HG02588 (cell line): ENCODE data around the gene ERCC6L2.

Source experiments
- ATAC-seq: cut with Tn5 transposase; IDR thresholded peaks from one replicate; pipeline ENCODE4 v1.9.1; 2021; ENCODE audit warnings: mild to moderate bottlenecking, moderate library complexity; ENCODE audit not compliant: unreplicated experiment

ERCC6L2 gene

DNA sequence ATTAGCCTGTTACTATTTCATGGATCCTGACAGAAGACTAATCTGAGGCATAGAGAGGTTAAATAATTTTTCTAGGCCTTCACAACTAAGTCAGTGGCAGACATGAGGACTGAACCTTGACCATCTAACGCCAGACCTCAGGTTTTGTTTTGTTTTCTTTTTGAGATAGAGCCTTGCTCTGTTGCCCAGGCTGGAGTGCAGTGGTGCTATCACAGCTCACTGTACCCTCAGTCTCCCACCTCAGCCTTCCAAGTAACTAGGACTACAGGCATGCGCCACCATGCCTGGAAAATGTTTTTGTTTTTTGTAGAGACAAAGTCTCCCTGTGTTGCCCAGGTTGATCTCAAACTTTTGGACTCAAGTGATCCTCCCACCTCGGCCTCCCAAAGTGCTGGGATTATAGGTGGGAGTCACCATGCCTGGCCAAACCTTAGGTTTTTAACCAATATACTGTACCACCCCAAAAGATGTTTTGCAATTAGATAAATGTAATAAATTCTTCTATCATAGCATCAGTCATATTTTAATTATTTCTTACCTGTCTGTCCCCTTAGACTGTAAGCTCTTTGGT, 35.4 kb downstream of the ERCC6L2 start:
- no peak for ATAC-seq

DNA sequence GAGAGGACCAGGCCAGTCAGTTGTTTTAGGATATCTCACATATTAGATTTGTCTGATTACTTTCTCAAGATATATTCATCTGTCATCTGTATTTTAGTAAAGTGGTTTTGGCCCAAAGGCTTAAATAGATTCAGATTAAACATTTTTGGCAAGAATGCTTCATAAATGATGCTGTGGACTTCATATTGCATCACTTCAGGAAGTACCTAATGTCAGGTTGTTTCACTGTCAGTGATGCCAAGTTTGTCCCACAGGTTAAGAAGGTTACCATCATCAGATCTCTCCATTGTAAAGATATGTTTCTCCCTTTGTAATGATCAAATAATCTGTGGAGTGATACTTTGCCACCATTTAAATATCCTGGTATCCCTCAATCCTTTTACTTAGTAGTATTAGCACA, 37.3 kb downstream of the ERCC6L2 start:
- no peak for ATAC-seq

DNA sequence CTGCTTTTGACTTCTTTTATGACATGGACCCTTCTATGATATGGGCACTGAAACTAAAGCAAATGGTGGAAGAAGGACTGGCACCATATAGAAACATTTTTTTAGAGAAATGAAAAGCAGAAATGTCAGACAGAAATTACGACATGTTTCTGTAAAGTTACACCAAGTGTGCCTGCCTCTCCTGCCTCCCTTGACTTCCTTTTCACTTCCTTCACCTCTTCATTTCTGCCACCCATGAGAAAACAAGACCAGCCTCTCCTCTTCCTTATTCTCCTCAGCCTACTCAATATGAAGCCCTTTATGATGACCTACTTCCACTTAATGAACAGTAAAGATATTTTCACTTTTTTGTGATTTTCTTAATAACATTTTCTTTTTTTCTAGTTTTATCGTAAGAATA, 44.5 kb downstream of the ERCC6L2 start:
- ATAC-seq, result no peak

DNA sequence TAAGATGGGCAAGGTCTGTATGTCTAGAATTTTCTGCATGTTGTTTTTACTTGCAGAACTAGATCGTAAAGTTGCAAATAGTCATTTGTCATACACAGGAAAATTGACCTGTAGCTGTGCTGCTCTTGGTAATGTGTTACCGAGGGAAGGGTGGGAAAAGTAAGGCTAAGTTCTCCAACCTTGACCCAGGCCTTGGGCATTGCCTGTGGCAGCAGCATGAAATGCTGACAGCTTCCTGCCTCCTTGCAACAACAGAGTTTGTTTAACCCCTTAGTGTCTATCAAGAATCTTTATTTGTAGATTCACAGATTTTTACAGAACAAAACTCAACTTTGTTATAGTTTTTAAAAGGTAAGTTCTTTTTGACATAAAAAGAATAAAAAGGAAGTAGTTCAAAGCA, 48.3 kb downstream of the ERCC6L2 start:
- ATAC-seq, result no peak

DNA sequence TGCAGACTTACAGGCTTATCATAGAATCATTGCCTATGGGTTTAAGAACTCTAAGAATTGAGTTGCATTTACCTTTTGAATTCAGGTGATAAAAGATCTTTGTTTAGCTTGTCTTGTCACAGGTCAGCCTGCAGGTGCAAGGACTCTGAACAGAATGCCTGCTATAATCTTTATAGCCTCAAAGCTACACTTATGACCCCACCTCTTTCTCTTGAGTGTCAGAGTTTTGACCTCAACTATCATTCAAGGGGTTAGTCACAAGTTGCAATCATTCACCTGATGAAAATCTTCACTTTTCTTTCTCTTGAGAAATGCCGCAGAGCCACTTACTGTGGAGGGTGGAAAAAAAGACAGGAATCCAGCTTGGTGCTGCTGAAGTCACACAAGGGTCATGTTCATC, 49.5 kb downstream of the ERCC6L2 start:
- ATAC-seq, result no peak

DNA sequence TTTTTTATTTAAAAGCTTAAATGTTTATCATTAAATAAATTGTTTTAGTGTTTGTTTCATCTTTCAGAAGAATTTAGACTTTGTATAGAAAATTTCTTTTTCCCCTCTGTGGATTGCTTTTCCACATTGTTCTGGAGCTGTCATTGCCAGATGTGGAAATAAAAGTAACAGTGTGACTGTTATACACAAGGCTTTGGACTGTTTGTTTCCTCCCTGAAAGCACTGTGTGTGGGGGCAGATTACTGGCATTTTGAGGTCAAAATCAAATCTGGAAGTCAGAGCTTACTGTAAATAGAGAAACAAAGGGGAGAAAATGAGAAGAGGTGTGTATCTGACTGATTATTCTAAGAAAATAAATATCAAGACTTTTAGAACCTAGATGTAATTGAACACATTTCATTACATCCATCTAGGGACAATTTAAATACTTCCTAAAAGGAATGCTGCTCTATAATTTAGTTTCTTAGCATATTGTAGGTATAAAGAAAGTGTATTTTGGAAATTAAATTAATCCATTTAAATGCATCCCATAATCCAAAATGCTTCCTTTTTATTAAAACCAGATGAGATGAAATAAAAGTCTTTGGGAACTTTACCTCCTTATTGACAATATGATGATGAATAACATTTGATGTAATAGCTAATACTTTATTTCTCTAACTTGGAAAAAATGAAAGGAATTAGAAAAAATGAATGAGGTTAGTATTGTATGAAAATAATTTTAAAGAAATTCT, 51.9 kb downstream of the ERCC6L2 start:
- ATAC-seq, result no peak

DNA sequence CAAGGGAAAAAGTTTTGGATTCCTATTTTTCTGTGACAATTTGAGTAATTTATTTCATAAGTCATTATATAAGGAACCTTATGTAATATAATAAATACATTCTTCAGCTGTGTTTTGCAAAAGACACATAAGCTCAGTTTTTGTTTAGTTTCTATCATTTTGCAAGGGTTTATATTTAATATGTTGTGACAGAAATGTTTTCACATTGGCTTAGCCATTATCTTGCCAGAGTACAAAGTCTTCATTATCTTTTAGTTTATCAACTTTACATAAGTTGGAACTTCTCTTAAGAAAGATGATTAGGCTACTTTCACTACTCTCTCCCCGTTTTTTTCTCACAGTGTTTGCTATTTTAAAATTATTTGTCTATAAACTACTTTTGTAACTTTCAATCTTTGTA, 54.8 kb downstream of the ERCC6L2 start:
- no peak for ATAC-seq

DNA sequence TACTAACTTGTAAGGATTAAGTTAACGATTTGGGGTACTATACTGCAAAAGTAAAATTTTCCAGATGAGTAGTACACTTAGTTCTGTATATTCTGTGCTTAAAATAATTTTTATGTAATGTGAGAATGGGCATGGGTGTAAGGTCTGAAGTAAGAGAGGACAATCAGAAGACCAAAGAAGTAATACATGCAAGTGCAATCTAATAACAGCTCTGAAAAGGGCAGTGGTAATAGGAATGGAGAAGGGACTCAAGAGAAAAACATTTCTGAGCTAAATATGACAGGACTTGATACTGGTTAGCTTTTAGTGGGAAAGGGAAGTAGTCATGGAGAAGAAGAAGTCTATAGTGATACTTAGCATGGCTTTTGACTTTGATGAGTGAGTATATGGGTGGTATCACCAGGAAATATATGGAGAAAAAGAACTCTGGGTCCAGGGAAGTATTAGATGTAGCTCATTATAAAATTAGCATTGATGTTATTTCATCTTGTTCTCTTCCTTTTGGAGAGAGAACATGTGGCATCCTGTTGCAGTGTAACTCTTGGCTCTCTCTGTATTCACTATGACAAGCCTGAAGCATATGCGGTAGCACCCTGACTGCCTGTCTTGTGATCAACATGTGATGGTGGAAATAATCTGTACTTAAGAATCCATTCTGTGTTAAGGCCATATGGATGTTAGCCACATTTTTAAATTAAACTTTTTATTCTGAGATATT, 60.5 kb downstream of the ERCC6L2 start:
- no peak for ATAC-seq

DNA sequence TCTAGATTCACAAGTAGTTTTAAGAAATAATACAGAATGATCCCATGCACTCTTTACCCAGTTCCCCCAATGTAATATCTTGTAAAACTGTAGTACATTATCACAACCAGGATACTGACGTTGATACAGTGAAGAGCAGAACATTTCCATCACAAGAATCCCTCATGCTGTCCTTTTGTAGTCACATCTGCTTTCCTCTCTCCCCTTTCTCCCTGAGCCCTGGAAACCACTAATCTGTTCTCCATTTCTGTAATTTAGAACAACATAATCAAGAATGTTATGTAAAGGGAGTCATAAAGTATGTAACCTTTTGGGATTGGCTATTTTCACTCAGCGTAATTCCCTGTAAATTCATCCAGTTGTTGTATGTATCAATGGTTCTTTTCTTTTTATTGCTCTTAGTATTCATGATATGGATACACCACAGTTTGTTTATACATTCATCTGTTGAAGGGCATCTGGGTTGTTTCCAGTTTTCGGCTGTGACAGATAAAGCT, 61.1 kb downstream of the ERCC6L2 start:
- ATAC-seq, result no peak

DNA sequence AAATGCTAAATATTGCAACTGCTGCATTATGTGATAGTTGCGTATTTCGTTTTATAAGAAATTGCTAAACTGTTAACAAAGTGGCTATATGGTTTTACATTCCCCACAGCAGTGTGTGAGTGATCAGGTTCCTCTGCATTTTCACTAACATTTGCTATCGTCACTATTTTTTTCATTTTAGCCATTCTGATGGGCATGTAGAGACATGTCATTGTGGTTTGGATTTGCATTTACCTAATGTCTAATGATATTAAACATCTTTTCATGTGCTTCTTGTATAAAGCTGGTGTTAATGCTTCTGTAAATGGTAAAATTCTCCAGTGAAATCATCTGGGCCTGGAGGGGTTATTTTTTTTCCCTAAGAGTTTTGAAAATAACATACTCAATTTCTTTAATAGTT, 61.6 kb downstream of the ERCC6L2 start:
- ATAC-seq, result no peak

DNA sequence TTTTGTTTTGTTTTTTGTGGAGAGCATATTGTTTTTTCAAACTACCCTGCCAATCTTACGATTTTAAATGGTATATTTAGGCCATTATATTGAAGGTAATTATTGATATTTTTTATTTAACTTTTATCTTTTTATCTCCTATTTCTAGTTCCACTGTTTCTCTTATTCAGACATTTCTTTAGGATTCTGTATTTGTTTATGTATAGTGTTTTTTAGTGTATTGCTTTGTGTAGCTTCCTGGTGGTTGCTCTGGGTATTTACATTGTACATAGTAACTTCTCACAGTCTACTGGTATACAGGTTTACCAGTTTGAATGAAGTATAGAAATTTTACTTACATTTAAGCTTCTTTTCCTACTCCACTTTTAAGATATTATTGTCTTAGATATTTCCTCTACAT, 63.2 kb downstream of the ERCC6L2 start:
- ATAC-seq, result no peak

DNA sequence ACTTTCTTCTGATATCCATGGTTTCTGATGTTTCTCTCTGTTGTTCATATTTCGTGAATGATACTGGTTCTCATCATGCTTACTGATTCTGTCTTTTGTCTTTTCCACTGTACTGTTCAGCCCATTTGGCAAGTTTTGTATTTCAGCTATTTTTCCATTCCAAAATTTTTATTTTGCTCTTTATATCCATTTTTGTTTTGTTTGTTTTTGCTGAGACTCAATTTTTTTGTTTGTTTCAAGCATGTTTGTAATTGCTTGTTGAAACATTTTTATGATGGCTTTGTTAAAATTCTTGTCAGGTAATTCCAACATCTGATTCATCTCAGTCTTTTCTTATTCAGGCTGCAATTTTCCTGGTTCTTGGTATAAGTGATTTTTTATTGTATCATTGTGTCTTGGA, 64.0 kb downstream of the ERCC6L2 start:
- no peak for ATAC-seq

DNA sequence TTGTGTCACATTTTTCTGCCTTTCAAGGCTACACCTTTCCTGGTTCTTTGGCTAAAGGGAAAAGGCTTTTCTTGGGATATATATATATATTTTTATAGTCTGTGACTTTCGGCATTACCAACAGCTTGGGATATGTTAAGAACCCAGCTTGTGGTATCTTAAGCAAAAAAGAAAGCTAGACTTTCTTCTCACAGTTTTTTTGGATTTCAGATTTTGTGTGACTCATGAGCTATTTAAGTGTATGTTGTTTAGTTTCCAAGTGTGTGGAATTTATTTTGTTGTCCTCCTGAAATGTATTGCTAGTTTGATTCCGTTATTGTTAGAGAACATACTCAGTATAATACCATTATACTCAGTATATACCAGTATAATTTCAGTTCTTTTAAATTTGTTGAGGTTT, 64.8 kb downstream of the ERCC6L2 start:
- ATAC-seq, result no peak

DNA sequence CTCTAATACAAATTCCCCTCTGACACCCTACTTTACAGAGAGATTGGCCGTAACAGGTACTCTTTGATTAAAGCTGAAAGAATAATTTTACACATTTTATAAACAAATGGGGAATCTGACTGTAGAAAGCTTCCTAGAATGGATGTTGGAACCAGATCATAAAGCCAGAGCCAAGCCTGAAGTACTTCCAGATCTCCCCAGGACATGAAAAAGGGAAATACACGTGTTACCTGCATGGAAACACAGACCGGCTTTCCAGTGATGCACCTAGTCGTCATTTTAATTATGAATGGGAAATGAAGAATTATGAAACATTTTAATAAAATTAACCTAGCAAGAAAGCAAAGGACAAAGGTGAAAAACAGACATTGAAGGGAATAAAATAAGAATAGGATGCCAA, 66.5 kb downstream of the ERCC6L2 start:
- no peak for ATAC-seq

DNA sequence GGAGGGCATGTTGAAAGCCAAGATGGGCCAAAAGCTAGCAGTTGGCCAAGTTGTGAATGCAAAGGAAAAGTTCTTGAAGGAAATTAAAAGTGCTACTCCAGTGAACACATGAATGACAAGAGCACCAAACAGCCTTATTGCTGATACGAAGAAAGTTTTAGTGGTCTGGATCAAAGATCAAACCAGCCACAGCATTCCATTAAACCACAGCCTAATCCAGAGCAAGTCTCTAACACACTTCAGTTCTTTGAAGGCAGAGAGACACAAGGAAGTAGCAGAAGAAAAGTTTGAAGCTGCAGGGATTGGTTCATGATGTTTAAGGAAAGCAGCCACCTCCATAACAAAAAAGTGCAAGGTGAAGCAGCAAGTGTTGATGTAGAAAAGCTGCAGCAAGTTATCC, 71.6 kb downstream of the ERCC6L2 start:
- no peak for ATAC-seq

DNA sequence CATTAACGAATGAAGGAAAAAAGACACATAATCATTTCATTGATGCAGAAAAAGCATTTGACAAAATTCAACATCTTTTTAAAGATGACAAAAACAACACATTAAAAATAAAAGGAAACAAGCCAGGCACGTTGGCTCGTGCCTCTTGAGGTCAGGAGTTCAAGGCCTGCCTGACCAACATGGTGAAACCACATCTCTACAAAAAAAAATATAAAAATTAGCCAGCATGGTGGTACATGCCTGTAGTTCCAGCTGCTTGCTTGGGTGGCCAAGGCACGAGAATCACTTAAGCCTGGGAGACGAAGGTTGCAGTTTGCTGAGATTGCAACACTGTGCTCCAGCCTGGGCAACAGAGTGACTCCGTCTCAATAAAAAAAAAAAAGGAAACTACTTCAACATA, 77.0 kb downstream of the ERCC6L2 start:
- ATAC-seq, result no peak

DNA sequence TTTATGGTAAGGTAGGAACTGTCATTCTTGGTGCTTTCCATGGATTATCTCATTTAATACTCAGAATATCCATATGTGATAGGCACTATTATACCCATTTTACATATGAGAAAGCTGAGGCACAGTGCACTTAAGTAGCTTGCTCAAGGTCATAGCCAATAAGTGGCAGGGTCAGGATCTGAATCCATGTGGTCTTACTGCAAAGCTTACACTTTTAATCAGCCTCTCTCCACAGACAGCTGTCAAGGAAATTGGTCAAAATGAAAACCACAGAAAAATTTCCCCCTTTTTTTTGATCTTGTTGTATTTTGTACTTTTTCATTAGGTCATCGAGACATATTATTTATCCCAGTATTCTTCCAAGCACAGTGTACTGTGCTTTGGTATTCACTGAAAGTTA, 78.5 kb downstream of the ERCC6L2 start:
- ATAC-seq, result no peak

DNA sequence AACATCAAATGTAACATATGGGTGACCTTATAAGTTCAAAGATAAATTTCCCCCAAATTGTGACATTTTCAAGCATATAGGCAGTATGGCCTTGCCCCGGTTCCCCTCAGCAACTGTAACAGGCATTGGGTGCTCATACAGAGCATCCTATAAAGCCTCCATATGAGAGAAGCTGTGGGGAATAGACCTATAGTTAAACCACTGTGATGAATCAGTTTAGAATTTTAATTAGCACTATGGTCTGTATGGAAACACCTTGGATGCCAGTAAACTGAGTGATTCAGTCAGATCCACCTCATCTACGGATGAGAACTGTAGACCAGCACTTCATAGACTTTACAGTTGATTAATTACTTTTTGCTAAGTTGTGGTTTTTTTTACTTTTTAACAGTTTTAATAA, 79.4 kb downstream of the ERCC6L2 start:
- no peak for ATAC-seq

DNA sequence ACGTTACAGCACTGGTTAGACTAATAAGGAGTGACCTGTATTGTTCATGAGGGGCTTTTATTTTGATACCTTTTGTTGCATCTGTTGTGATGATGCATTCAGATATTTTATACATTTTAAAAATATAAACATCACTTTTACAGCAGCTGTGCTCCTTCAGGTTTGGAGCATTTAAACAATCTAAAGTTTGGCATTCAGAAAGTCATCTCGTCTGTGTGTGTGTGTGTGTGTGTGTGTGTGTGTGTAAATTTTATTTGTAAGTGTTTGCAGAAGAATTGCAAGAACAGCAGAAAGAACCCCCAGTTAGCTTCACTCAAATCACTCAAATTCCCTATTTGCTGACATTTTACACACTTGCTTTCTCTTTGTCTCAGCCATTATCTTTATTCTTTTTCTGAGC, 87.4 kb downstream of the ERCC6L2 start:
- no peak for ATAC-seq

DNA sequence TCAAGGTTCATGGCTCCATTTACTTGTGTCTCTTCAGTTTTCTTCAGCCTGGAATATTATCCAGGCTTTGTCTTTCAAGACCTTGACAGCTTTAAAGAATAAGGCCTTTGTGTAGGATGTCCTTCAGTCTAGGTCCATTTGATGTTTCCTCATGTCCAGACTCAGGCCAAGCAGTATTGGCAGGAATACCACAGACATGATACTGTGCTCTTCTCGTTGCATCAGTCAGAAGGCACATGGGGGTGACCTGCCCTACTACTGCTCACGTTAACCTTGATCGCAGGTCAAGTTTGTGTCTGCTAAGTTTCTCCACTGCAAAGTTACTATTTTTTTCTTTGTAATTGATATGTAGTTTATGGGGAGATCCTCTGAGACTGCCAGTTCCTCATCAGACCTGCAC, 88.2 kb downstream of the ERCC6L2 start:
- ATAC-seq, result no peak

DNA sequence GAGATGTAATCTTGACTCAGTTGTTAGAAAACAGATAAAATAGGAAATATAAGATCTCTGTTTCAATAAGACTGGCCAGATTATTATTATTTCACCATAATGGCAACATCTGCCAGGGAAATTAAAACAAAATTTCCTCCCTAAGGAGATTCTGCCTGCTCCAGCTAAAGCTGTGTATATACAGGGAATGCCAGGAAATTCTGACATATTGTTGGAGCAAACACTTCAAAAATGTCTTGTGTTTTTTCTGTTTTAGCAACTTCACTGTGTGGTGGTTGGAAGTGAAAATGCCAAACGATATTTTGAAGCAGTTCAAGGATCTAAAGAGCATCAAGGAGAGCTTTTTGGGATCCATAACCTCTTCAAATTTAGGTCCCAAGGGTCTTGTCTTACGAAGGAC, 90.8 kb downstream of the ERCC6L2 start:
- ATAC-seq, result no peak

DNA sequence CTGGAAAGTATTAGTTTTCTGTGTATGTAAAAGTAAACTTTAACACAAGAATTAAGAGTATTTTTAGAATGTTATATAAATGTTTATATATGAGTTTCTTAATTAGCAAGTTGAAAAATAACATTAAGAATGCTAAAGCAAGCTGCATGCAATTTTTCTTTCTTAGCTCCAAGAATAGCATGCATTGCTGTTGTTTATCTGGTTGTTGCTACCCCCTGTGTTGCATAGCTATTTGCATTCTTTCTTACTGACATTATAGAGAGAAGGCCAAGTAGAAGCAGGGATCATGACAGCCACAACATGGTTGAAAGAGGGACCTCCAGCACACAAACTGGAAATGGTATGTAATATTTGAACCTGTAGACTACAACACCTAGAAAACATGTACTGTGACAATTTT, 94.8 kb downstream of the ERCC6L2 start:
- no peak for ATAC-seq
